Inferior parietal cortex (tissue), 1 donor: ENCODE results near the gene WTIP.
"Not testable (repeated sequence)": the region's sequence is repeated elsewhere in the genome, so short reads cannot be mapped to it uniquely, and the experiment has no call there.

Experiments used
- DNase-seq: peaks from one replicate; pipeline ENCODE4 v3.0.0-alpha.2; 2016; ENCODE audit errors: extremely low spot score

WTIP gene

DNA sequence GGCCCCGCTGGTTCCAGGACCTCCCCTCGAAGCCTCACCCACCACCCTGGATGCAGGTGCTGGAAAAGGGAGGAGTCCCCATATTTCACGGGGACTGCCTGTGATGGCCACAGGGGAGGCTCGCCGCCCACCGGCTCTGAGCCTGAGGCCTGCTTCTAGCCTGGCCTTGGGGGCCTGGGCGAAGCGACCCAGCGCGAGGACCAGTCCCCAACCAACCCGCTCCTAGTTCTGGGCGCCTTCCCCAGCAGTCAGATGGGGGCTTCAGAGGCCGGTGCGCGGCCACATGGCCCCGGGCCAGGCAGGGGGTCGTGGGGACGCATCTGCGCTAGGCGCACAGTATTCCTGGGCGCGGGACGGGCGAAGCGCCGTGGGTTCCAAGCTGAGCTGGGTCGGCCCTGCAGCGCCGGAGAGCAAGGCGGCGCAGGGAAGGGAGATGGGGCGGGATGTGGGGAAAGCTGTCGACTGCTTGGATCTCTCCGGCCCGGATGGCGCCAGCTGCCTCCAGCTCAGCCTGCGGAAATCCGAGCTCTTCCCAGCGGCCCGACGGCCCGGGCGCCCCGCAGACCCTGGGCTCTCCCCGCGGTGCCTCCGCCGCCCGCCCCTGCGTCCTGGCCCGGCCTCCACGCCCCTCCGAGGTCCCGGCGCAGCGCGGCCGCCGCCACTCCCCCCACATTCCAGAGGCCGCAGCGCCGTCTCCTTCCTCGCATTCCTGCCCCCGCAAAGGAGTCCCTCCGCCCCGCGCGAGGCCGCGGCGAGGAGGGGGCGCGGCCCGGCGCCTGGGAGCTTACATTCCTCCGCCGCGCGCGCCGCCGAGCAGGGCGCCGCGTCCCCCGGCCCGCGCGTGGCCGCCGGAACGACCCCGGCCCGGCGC lies at the start of gene WTIP:
WTIP (plus strand) TSS at position 788 of the 871 bp plus-strand sequence. CDS start 217 bp downstream, outside the sequence.
- no peak for DNase-seq

DNA sequence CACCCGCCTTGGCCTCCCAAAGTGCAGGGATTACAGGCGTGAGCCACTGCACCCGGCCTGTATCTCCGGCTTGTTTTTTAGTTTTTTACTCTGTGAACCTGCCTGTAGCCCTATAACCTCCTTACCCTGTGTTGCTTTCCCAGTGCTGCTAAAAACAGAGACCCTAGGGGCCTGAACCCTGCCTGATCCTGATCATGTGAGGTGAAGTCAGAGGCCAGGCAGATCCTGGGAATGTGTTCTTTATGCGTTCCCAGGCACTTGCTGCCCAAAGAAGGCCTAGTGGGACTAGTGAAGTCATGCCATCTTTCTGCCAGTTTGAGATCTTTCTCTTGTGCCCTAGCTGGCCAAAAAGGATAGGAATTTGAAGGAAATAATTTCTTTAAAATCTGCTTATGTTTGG lies 48.8 kb upstream of the WTIP start:
- DNase-seq: no peak

DNA sequence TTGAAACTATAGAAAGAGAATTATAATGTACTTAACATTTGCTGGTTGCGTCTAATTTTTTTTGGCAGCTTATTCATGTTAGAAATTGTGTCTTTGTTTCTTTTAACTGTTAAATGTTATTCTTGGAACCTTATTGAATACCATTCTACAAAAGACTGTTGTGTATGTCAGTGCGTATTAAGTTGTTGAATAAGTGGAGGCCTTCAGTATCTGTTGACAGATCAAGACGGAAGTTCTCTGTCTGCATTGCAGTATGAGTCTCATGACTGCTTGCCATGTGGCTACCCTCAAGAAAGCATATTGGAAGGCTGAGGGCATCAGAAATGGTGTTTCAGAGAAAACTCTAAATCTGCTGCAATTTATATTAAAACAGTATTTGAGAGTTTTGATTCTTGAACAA lies 44.8 kb upstream of the WTIP start:
- DNase-seq: no peak

DNA sequence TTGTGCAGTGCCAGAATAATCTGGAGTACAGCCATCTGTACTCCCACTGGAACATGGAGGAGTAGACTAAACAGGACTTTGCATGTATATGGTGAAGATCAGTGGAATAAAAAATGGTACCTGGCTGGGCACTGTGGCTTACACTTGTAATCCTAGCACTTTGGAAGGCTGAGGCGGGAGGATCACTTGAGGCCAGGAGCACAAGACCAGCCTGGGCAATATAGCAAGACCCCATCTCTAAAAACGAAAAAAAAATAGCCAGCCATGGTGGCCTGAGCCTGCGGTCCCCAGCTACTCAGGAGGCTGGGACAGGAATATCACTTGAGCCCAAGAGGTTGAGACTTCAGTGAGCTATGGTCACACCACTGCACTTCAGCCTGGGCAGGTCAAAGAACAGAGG lies 33.4 kb upstream of the WTIP start:
- DNase-seq: no peak

DNA sequence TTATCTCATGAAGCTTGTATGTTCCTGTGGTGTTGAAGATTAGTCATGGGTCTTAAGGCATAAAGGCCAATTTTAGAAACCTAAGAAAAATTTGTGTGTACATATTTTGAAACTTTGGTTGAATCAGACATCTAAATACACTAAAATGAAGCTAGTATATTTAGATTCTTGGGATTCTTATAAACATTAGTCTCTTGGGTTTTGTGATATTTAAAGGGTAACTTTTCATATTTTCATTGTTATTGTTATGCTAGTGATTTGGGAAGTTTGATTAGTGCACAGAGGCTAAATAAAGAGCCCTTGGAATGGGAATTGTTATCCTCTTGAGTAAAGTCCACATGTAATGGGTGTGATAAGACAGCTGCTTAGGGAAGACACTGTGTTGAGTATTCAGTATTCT lies 28.8 kb upstream of the WTIP start:
- DNase-seq: no peak

DNA sequence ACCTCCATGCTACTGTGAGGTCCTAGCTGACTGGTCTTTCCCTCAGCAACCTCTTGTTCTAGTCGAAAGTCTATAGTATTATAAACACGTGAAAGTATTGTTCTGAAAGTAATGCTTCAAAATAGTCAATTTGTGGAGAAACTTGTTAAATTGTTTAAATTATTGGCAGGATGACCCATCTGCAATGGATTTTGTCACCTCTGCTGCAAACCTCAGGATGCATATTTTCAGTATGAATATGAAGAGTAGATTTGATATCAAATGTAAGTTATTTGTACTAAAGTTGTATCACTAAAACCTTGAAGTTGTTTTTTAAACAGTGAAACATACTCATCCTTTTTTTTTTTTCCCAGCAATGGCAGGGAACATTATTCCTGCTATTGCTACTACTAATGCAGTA lies 27.5 kb upstream of the WTIP start:
- no peak for DNase-seq

DNA sequence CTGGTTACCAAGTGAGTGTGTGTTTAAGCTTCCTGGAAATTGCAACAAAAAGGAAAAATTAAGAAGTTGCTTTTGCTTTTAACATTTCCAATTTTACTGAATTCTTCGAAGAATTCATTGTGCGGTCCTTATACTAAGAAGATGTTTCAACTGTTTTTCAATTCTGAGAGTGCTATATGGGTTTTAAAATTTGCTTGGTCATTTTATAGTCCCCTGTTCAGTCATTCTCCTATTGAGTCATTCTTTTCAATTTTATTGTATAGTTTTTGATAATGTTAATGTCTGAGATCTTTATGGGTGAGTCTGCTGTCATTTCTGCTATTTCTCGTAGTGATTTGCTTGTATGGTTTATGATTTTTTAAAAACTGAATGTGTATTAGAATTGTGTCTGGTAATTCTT lies 26.9 kb upstream of the WTIP start:
- DNase-seq: no peak

DNA sequence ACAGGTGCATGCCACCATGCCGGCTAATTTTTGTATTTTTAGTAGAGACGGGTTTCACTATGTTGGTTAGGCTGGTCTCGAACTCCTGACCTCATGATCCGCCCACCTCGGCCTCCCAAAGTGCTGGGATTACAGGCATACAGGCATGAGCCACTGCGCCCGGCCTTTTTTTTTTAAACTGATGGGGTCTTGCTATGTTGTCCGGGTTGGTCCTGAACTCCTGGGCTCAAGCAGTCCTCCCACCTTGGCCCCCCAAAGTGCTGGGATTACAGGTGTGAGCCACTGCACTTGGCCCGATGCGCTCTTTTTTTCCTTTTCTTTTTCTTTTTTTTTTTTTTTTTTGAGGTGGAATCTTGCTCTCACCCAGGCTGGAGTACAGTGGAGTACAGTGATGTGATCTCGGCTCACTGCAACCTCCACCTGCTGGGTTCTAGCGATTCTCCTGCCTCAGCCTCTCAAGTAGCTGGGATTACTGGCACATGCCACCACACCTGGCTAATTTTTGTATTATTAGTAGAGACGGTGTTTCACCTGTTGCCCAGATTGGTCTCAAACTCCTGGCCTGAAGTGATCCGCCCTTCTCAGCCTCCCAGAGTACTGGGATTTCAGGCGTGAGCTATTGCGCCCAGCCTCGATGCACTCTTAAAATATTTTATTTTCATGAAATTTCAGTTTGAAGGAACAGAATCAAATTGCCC lies 25.6 kb upstream of the WTIP start:
- not testable (repeated sequence) for DNase-seq

DNA sequence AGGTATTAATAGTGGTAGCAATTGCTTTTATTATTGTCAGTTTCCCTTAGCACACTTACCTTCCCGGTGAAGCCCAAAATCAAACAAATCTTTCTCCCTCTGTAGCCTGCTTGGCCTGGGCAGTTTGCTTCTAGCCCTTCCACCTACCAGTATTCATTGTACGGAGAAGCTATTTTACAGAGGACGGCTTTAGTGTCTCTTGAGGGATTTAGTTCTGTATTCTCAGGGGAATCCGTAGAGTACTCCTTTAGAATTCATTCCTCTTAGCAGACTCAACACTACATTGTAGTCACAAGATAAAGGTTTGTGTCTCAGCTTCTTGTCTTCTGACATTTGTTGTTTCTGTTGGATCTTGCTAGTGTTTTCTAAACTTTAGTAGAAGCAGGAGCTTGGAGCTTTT lies 24.1 kb upstream of the WTIP start:
- DNase-seq: peak; percentile 12

DNA sequence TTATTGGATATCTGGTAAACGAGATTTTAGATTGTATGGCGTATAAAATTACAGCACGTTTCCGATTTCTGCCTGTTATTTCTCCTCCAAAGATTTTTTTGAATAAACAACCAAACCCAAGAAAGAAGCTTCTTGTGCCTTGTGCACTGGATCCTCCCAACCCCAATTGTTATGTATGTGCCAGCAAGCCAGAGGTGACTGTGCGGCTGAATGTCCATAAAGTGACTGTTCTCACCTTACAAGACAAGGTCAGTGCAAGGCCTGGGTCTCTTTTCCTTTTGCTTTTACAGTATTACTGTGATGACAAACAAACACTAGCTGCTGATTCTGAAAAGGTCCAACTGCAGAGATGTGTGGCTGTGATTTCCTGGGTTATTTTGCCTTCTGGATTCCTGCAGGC lies 22.9 kb upstream of the WTIP start:
- DNase-seq: no peak

DNA sequence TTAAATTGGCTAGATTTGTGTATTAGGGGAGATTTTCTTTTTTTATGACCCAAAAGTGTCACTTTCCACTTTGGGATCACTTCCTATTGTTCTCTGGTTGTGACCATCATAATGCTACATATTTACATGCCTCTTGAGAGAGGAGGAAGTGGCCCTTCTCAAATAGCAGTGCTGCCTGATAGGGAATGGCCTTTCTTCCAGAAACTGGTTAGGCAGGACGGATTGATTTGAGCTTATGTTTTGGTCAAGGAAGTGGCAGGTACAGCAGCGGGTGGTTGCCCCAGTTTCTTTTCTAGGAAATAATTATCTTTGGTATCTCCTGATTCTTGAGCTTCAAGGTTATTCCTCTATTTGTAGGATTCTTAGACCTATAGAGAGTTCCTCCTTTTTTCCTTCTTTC lies 21.9 kb upstream of the WTIP start:
- no peak for DNase-seq

DNA sequence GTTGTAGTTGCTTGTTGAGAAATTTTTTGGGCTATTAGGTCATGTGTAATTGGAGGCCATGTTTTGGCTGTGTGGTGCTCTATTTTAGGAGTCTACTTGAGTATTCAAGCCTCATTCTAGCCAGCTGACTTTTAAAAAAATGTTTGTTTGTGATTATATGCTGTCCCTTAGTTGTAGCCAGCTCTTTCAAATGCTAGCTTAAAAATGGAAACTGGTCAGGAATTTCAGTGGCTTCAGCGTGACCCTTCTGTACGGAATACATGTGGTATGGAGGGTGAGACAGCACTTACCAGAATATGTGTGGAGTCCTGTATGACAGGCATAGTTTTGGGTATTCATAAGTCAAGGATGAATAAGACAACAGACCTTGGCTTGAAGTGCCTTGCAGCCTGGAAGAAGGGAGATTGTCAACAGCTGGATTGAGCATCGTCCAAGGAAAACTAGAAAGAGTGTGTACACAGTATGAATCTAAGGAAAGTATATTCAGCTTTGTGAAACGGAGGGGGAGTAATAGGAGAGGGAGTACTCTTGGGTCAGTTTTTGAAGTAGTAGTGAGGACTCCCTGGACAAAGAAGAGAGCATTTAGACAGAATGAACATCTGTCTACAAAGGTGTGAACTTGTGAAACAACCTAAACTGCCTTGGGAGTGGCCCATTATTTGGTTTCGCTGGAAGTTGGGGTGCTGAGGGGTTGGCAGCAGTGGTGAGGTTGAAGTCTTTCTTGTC lies 20.0 kb upstream of the WTIP start:
- DNase-seq: no peak

DNA sequence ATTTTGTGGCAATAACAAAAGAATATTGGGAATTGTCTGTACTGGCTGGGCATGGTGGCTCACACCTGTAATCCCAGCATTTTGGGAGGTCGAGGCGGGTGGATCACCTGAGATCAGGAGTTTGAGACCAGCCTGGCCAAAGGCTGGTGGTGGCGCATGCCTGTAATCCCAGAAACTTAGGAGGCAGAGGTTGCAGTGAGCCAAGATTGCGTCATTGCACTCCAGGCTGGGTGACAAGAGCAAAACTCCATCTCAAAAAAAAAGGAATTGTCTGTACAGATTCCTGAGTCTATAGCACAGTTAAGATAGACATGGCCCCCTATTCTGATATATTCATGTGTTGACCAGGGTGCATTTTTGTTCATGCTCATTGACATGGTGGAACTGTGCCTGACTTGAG lies 16.8 kb upstream of the WTIP start:
- DNase-seq: not testable (repeated sequence)

DNA sequence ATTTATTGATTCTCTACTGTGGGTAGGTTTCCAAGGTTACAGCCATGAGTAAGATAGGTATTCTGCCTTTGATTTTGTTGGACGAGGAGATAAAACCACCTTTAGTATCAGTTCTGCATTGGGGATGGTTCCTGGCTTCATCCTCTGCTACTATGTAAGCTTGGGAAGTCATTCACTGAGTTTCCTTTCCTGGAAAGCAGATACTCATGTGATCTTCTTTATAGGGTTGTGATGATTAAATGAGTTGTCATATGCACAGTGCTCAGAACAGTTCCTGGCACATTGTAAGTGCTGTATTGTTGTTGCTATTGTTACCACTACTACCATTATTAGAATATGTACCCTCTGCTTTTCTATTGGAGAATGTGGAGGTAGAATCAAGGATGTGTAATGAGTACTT lies 13.1 kb upstream of the WTIP start:
- DNase-seq: no peak

DNA sequence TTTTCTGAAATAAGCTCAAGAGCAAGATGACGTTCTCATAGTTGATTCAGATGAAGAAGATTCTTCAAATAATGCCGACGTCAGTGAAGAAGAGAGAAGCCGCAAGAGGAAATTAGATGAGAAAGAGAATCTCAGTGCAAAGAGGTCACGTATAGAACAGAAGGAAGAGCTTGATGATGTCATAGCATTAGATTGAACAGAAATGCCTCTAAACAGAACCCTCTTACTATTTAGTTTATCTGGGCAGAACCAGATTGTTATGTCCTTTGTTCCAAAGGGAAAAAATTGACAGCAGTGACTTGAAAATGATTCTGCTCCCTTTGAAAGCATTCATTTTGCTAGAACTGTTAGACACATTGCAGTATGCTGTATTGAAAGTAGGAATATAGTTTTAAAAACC lies 12.5 kb upstream of the WTIP start:
- DNase-seq: not testable (repeated sequence)

DNA sequence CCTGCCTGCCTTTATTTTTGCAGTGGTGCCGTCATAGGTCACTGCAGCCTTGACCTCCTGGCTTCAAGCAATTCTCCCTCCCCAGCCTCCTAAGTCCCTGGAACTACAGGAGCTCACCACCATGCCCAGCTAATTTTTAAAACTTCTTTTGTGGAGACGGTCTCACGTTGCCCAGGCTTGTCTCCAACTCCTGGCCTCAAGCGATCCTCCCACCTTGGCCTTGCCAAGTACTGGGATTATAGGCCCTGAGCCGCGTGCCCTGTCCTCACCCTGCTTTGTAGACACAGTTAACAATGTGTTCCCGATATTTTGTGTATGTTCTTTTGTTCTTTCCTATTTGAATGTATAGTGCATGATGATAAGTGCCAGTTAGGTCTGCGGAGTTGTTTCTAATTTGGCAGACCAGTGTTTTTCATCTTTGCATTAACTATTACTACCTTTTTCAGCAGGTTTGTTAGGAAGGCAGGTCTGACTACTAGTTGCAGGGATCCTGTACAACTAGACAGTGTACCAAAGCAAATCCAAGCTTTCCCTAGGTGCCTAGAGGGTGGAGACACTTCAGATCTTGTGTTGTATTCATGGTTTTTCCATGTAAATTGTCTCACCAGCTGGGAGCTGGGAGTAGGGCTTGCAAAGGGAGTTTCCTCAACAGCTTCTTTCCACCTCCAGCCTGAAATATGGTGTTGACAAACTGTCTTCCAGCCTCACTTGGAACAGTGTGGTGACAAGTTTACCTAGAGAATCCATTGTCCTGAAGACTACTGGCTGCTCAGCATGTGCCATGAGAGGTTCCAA lies 9.5 kb upstream of the WTIP start:
- DNase-seq: no peak

DNA sequence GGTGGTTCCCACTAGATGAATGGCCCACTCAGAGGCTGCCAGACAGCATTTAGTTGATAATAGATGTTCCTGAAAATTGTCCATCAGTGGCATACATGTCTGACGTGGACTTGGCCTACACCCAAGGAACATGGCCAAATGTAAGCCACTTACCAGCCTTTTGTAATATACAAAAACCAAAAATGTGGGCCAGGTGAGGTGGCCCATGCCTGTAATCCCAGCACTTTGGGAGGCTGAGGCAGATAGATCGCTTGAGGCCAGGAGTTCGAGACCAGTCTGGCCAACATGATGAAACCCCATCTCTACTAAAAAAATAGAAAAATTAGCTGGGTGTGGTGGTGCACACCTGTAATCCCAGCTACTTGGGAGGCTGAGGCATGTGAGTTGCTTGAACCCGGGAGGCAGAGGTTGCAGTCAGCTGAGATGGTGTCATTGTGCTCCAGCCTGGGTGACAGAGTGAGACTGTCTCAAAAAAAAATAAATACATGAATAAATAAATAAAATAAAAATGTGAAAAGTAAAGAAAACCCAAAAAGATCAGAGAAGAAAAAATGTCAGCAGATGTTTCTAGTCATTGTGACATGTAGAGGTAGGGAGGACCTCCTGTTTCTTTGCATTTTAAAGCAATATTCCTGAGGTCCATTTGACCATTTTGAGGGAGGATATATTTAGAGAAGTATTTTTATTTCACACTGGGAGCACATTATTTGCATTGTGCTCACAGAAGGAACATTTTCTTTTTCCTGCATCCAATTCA lies 7.1 kb upstream of the WTIP start:
- DNase-seq: no peak

DNA sequence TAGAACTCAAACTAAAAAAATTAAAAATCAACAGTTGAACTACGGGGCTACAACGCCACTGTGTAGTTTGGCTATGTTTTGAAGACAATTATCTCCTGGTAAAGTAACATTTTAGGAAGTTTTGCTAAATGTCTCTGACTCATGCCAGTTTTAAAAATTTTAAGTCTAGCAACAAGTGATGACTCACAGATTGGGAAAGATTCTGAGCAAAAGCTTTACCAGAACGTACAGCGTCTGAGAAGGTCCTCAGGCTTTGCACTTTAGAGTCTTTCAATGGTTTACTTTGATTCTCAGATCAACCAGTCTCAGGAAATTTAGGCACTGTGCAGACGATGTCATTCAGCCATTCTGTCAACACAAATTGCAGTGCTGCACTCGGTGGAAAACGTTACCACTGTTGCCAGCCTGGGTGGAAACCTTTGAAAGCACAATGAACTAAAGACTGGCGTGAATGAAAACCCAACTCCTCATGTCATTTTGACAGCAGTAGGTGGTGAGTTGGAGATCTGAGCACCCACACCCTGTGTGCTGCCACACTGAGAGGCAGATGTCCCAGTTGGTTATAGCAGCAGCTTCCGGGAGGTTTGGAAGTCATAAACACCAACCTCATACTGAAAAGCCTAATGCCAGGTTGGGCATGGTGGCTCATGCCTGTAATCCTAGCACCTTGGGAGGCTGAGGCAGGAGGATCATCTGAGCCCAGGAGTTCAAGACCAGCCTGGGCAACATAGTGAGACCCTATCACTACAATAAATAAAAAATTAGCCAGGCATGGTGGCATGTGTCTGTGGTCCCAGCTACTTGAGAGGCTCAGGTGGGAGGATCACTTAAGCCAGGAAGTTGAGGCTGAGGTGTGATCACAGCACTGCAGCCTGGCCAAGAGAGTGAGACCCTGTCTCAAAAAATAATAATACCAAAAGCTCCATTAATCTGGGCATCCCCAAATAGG lies 6.3 kb upstream of the WTIP start:
- peak; percentile 27 for DNase-seq

DNA sequence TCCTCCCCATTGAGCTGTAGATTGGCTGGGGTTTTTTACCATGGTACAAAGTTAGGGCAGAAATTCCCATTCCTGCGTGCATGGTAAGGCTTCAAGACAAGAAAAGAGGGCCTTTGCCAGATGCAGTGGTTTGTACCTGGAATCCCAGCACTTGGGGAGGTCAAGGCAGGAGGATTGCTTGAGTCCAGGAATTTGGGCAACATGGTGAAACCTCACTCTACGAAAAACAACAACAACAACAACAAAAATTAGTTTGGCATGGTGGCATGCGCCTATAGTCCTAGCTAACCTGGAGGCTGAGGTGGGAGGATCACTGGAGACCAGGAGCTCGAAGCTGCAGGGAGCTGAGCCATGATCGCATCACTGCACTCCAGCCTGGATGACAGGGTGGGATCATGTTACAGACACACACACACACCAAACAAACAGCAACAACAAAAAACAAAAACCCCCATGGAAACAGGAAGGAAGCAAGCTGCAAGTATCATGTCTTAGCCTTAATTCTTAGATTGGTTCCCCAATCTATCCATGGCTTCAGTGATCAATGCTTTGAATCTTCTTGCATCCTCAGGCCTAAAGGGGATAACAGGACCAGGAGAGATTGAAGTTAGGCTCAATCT lies 5.5 kb upstream of the WTIP start:
- DNase-seq: no peak
